HL-60/S4 (cell line): ENCODE data around the gene TRIP10.
"Not testable (repeated sequence)": the region's sequence is repeated elsewhere in the genome, so short reads cannot be mapped to it uniquely, and the experiment has no call there.

Source experiments
- in situ Hi-C: fragments of 300-500 bp; cut with MboI; formaldehyde crosslinking; loops from 2 replicates; pipeline ENCODE4 v1.14.3; 2022; ENCODE audit warnings: low sequenced_read_pairs

Gene TRIP10

DNA sequence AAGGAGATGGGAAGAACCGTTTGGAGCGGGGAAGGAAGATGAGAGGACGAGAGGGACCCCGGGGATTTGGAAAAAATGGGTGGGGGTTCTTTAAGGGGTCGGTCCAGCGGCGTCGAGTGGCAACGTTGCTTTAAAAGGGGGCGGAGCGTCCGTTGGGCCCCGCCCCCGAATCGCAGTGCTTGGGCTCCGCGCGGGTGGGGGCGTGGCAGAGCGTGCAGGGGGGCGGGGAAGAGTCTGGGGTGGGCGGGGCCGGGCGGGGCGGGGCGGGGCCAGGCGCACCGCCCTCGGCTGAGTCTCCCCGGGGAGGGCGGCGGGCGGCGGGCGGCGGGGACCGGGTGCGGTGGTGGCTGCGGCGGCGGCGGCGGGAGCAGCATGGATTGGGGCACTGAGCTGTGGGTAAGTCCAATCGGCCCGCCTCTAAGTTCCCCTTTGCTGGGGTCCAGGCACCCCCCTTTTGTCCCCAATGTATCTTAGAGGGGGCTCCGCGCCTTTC is at the start of gene TRIP10:
TRIP10 (plus strand) TSS at position 291 of the 493 bp plus-strand sequence; CDS start at position 373, 82 bp downstream.
- in situ Hi-C loops, result no loop called here

GRCh38 chr19:6690160-6690885 is 49.2 kb upstream of the TRIP10 start:
- in situ Hi-C loops, result no loop called here

DNA sequence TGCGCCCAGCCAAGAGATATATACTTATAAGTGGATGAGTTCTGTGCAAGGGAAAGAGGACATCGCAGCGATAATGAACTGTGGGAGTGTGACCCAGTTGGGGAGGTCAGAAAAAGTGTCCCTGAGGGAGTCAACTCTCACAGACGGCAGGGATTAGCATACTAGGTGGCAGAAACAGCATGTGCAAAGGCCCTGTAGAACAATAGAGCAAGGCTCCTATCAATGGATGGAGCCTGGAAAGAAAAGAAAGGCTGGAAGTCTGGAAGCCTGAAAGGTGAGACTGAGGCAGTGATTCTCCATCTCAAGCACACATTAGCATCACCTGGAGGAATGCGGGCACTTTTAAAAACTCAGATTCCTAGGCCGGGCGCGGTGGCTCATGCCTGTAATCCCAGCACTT is 48.1 kb upstream of the TRIP10 start:
- in situ Hi-C loops, result no loop called here

GRCh38 chr19:6692027-6692426 is 47.5 kb upstream of the TRIP10 start:
- in situ Hi-C loops, result no loop called here

DNA sequence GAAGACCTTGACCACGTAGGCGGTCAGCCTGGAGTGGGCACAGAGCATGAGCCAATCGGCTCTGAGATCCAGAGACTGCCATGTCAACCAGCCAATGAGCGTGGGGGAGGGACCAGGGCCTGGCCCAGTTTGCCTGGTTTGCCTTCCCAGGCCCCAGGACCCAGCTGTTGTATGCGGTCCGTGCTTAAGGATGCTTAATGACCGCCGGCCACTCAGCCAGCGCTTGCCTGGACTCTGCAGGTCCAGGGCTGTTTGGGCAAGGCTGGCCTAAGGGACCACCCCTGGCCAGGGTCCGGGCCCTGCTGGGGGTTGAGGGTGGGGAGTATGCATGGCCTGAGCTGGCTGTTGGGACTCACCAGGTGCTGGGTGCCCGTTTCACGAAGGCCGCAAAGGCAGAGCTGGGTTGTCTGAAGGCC is 46.4 kb upstream of the TRIP10 start:
- in situ Hi-C loops, result no loop called here

DNA sequence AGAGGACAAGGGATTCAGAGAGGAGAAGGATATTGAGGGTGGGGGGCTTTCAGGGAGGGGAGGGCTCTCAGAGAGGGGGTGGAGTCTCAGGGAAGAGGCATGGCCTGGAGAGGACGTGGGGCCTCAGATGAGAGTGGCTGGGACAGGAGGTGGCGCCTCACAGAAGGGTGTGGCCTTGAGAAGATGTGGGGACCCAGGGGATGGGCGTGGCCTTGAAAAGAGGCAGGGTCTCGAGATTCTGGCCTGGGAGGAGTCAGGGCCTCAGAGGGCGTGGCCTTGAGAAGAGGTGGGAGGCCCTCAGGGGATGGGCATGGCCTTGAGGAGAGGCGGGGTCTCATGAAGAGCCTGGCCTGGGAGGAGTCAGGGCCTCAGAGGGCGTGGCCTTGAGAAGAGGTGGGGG is 45.8 kb upstream of the TRIP10 start:
- in situ Hi-C loops, result no loop called here

- in situ Hi-C loops, result no loop called here
Observed at GRCh38 chr19:6694147-6694815, 45.2 kb upstream of the TRIP10 start.

- in situ Hi-C loops, result no loop called here
Observed at GRCh38 chr19:6696239-6696820, 43.1 kb upstream of the TRIP10 start.

DNA sequence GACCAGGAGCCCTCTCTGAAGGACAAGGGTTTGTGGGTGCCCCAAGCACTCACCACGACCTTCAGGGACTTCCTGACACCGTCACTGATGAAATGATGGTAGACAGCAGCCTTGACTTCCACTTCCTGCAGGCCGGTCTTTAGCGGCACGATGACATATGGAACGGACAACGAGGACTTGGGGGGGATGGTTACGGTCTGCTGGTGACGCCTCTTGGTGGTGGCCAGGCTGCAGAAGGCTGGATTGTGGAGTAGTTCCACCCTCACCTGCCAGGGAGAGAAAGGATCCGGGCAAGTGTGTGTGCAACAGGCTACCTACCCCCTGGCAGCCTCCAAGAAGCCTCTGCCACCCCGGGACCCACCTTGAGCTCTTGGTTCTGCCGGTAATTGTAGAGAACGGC is 42.2 kb upstream of the TRIP10 start:
- in situ Hi-C loops, result no loop called here

DNA sequence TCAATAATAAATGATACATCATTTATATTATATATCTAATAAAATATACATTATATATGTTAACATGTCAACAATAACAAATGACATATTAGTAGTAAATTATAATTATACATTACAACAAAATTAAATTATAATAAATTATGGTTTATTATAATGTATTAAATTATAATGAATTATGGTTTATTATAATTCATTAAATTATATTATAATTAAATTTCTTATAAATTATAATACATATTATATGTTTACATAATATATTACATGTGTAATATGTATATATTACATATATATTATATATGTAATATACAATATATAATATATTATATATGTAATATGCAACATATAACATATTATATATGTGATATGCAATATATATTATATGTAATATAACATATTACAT is 39.5 kb upstream of the TRIP10 start:
- in situ Hi-C loops, result no loop called here

GRCh38 chr19:6700586-6701316 is 38.7 kb upstream of the TRIP10 start:
- in situ Hi-C loops, result no loop called here

DNA sequence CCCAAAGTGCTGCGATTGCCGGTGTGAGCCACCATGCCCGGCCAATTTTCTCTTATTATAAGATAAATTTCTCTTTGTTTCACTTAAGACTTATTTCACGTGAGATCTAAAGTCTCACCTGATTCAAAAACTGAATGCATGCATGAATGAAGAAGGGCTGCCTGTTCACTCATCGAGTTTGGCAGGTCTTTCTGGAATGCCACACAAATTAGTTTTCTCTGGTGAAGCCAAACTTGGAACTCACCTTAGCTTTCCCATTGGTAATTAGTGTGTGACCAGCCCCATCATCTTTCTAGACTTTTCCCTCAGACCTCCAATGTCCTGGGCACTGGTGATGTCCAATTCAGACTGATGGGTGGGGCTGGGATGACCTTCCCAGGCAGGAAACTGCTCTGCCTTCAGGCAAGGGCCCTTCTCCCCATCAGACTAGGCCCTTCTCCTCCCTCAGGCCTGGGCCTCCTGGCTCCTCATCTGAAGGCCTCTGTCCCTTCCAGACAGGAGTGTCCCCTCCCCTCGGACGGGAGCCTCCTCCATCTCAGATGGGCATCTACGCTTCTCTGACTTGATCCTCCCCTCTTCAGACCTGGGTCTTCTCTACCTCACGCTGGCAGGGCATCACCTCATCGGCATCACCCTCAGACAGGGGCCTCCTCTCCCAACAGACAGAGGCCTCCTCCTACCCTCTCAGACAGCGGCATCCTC is 33.4 kb upstream of the TRIP10 start:
- in situ Hi-C loops, result no loop called here

- in situ Hi-C loops, result no loop called here
Observed at GRCh38 chr19:6706633-6706958, 32.9 kb upstream of the TRIP10 start.

DNA sequence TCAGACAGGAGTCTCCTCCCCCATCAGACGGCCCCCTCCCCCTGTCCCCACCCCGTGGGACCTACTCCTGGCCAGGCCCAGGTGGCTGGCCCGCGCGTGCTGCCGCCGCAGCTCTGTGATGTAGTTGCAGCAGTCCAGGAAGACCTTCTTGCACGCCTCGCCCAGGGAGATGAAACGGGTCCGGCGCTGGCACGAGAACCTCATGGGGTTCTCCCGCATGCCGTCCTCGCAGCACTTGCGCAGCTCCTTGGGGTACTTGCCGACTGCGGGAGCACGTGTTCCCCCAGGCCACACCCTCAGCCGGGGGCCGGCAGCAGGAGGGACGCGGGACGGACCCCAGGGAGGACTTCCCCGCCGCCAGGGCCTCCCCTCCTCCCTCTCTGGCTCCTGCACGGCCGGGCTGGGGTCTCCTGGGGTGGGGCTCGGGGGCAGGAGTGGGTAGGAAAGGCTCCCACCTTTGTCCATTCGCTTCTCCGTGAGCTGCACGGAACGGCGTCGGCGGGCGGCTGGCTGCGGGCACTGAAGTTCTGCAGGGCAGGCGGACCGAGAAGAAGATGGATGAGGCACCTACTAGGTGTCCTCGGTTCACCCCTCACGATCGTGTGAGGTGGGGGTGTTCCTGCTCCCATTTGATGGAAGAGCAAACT is 32.3 kb upstream of the TRIP10 start:
- in situ Hi-C loops, result no loop called here

GRCh38 chr19:6707658-6708018 is 31.8 kb upstream of the TRIP10 start:
- in situ Hi-C loops, result no loop called here

- in situ Hi-C loops, result no loop called here
Observed at GRCh38 chr19:6708346-6708745, 31.1 kb upstream of the TRIP10 start.

- in situ Hi-C loops, result not testable (repeated sequence)
Observed at GRCh38 chr19:6708913-6709312, 30.6 kb upstream of the TRIP10 start.

DNA sequence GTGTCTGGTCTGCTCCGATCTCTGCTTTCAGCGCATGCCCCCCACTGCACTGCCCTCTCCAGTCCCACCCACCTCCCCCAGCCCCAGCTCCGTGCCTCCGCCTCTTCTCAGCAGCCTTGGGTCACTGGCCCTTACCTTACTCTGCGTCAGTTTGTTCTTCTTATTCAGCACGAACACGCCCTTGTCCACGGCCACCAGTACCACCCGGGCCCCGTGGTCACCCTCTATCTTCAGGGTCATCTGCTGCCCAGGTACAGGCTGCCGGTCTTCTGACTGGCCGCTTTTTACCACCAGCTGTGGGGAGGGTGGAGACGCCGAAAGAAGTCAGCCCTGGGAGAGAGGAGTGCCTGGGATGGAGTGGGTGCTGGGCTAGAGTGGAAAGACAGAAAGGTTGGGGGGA is 29.9 kb upstream of the TRIP10 start:
- in situ Hi-C loops, result no loop called here

DNA sequence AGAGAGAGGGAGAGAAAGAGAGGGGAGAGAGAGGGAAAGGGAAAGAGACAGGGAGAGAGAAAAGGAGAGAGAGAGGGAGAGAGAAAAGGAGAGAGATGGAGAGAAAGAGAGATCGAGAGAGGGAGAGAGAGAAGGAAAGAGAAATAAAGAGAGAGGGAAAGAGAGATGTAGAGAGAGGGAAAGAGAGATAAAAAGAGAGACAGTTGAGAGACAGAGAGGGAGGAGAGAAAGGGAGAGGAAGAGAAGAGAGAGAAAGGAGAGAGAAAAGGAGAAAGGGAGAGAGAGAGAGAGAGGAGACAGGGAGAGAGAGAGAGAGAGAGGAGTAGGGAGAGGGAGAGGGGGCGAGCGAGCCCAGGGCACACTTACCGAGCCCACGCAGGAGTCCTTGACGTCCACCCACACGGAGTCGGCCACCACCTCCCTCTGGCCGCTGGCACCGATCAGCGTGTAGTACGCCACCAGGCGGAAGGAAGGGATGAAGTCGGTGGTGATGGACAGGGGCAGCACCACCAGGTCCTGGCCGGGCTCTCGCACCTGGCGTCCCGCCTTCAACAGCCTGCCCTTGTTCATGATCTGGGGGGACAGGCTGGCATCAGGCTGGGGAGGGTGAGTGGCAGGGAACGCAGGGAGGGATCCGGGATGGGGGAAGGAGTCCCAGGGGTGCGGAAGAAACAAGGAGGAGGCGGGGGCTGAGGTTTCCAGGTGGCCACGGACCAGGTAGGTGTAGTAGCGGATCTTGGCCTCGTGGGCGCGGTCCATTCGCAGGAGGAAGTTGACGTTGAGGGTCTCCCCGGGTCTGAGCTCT is 29.0 kb upstream of the TRIP10 start:
- in situ Hi-C loops, result no loop called here

- in situ Hi-C loops, result no loop called here
Observed at GRCh38 chr19:6711078-6711361, 28.5 kb upstream of the TRIP10 start.
